HG03457 (cell line): ENCODE data around the gene CNTN2.

Source experiments
- ATAC-seq: cut with Tn5 transposase; IDR thresholded peaks from one replicate; pipeline ENCODE4 v1.9.1; 2021; ENCODE audit warnings: moderate number of reproducible peaks; ENCODE audit not compliant: unreplicated experiment

Gene CNTN2

GRCh38 chr1:205042911-205043806, at the start of gene CNTN2:
CNTN2 (plus strand) TSS chr1:205043212; CDS start chr1:205053186, 9,974 bp downstream.
- ATAC-seq, result no peak

GRCh38 chr1:204994086-204994862, 48.7 kb upstream of the CNTN2 start:
- ATAC-seq, result no peak

- ATAC-seq, result no peak
These were observed 46.0 kb upstream of the CNTN2 start for GRCh38 chr1:204996981-204997380.

GRCh38 chr1:204997591-204998355, 45.2 kb upstream of the CNTN2 start:
- no peak for ATAC-seq

- ATAC-seq, result no peak
These were observed 41.9 kb upstream of the CNTN2 start for GRCh38 chr1:205001162-205001561.

- ATAC-seq, result no peak
These were observed 40.3 kb upstream of the CNTN2 start for GRCh38 chr1:205002705-205003104.

GRCh38 chr1:205003358-205004131, 39.5 kb upstream of the CNTN2 start:
- no peak for ATAC-seq

- no peak for ATAC-seq
These were observed 38.7 kb upstream of the CNTN2 start for GRCh38 chr1:205004351-205004750.

- no peak for ATAC-seq
These were observed 34.1 kb upstream of the CNTN2 start for GRCh38 chr1:205008896-205009295.

- ATAC-seq, result no peak
These were observed 33.3 kb upstream of the CNTN2 start for GRCh38 chr1:205009670-205010069.

- no peak for ATAC-seq
These were observed 30.4 kb upstream of the CNTN2 start for GRCh38 chr1:205012391-205013140.

- ATAC-seq, result no peak
These were observed 29.2 kb upstream of the CNTN2 start for GRCh38 chr1:205013683-205014367.

- ATAC-seq, result no peak
These were observed 28.2 kb upstream of the CNTN2 start for GRCh38 chr1:205014783-205015182.

GRCh38 chr1:205015241-205015640, 27.8 kb upstream of the CNTN2 start:
- no peak for ATAC-seq

- ATAC-seq, result no peak
These were observed 26.9 kb upstream of the CNTN2 start for GRCh38 chr1:205016075-205016474.

GRCh38 chr1:205016584-205016983, 26.4 kb upstream of the CNTN2 start:
- no peak for ATAC-seq

- ATAC-seq, result no peak
These were observed 26.0 kb upstream of the CNTN2 start for GRCh38 chr1:205017001-205017400.

- no peak for ATAC-seq
These were observed 25.2 kb upstream of the CNTN2 start for GRCh38 chr1:205017766-205018165.

GRCh38 chr1:205018381-205018780, 24.6 kb upstream of the CNTN2 start:
- ATAC-seq, result no peak
